ENCODE measurements around the gene PPP2R2C.

The PPP2R2C gene

GRCh38 chr4:6332042-6332668 lies 140.3 kb downstream of the PPP2R2C start:
- Histone ChIP-seq H3K9me3 (ENCODE audit: control insufficient read depth, insufficient read depth, low read depth, low read length) (no peaks in the 10 kb centered on the region), H3K4me1 (ENCODE audit: control insufficient read depth, insufficient read depth, low read length) (no peaks in the 10 kb centered on the region), H3K36me3 (ENCODE audit: control insufficient read depth in 2 of 2, insufficient read depth in 1 of 2, low read length in 2 of 2) (peaks cover 0 to 36% of the 10 kb centered on the region in 2 experiments; a peak in 1 of 3 replicates), H3K4me3 (ENCODE audit: low read depth, low read length) (no peak overlapping the region), H3K27ac (ENCODE audit: extremely low read depth, low read depth, low read length) (no peak overlapping the region)
- ChIA-PET POLR2A (no interaction called here), CTCF (interaction anchor here (0.6 to 11.3 kb wide), 15 partner anchors 11 to 563 kb away, joined by 3 to 203 read pairs (median 5); partner anchors contain the start of gene WFS1)
- TF ChIP-seq ZNF677 (tag by site-specific recombination; IDR thresholded peaks at IDR 0.05) (no peak), KLF7 (tag by site-specific recombination; IDR thresholded peaks at IDR 0.05; ENCODE audit: borderline replicate concordance) (no peak), ZNF274 (IDR thresholded peaks at IDR 0.05; ENCODE audit: low read length) (no peak), ZNF274 (tag by site-specific recombination; IDR thresholded peaks at IDR 0.05; ENCODE audit: borderline replicate concordance) (no peak), ZNF362 (tag by site-specific recombination; IDR thresholded peaks at IDR 0.05) (no peak), ZNF529 (tag by site-specific recombination; IDR thresholded peaks at IDR 0.05; ENCODE audit: insufficient replicate concordance) (no peak), ZFHX2 (tag by site-specific recombination; conservative IDR thresholded peaks at IDR 0.05) (no peak), ZNF169 (tag by site-specific recombination; IDR thresholded peaks at IDR 0.05) (no peak), ZNF510 (tag by site-specific recombination; IDR thresholded peaks at IDR 0.05; ENCODE audit: insufficient replicate concordance) (no peak), ZNF2 (tag by site-specific recombination; IDR thresholded peaks at IDR 0.05) (no peak), ZNF488 (tag by site-specific recombination; IDR thresholded peaks at IDR 0.05) (no peak), GLIS2 (tag by site-specific recombination; IDR thresholded peaks at IDR 0.05) (no peak), ZNF639 (tag by site-specific recombination; IDR thresholded peaks at IDR 0.05) (no peak), OVOL3 (tag by site-specific recombination; IDR thresholded peaks at IDR 0.05) (no peak), ZNF404 (tag by site-specific recombination; IDR thresholded peaks at IDR 0.05) (no peak), KLF17 (tag by site-specific recombination; IDR thresholded peaks at IDR 0.05) (no peak), ZNF621 (tag by site-specific recombination; IDR thresholded peaks at IDR 0.05) (no peak), ZNF174 (tag by site-specific recombination; IDR thresholded peaks at IDR 0.05) (no peak), BCL11A (tag by site-specific recombination; IDR thresholded peaks at IDR 0.05; ENCODE audit: low read depth) (no peak), ZNF354C (tag by site-specific recombination; IDR thresholded peaks at IDR 0.05; ENCODE audit: borderline replicate concordance, low read depth) (no peak), ZBTB10 (tag by site-specific recombination; IDR thresholded peaks at IDR 0.05) (no peak)
